ENCODE results near the gene IMP4.

DNA sequence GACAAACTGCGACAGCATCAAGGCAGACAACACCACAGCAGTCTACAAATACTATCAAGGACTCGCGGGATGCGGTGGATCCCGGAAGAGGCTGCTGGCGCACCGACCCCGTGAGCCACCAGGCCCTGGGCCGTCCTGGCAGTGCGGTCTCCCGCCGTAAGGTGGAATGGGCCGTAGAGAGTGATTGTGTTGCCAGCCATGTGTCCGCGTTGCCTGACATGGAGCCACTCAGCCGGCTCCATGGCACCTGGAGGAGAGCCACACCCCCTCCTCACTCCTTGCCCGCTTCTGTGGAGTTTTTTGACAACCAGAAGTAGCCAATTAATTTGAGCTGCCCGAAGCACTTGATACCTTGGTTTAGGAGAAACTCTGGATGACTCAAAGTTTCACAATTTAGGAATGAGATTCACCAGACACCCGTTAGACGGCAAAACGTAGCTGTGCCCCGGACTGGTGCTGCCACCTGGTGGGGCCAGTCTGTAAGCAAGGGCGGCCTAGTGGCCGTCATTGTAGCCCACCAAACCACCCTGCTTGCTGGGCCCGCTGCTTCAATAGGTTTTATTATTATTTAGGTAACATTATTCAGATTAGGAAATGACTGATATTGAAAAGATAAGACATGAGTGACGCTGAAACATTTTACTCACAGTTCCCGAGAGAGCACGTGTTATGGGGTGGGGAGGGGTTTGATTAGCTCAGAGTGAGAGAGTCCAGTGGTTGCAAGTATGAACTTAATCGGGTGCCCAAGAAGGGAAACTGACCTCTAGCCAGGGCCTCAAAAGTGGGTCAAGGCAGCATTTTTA is 10.2 kb upstream of the IMP4 start:
- peak; percentile 92 to 94 for TF ChIP-seq CTCF (IDR thresholded peaks at IDR 0.05; ENCODE audit: extremely low read depth in 1 of 2, insufficient read depth in 1 of 2, low read depth in 1 of 2, low read length in 2 of 2)
- TF ChIP-seq POLR2A (IDR thresholded peaks at IDR 0.05; ENCODE audit: low read depth, low read length), result no peak
- TF ChIP-seq MYC (IDR thresholded peaks at IDR 0.05; ENCODE audit: low read depth, low read length), result no peak

Measured in endothelial cell of umbilical vein (primary cell).